Neural cell (in vitro differentiated cells): Measurements from ENCODE around the gene PLK3.

ENCODE experiments used
- EZH2 ChIP-seq: fragments of 200-600, 300-800 bp; shearing (Covaris generic), sonication (generic); IDR thresholded peaks from 2 replicates; pipeline ENCODE4 v1.6.1; 2014; ENCODE audit warnings: antibody characterized with exemption, low read length, borderline replicate concordance, mild to moderate bottlenecking; ENCODE audit not compliant: insufficient read depth, poor library complexity, severe bottlenecking
- RAD21 ChIP-seq: fragments of 450-650 bp; conservative IDR thresholded peaks from 2 replicates; pipeline ENCODE4 v1.6.1; 2014; ENCODE audit warnings: antibody characterized with exemption, mild to moderate bottlenecking, moderate library complexity

DNA sequence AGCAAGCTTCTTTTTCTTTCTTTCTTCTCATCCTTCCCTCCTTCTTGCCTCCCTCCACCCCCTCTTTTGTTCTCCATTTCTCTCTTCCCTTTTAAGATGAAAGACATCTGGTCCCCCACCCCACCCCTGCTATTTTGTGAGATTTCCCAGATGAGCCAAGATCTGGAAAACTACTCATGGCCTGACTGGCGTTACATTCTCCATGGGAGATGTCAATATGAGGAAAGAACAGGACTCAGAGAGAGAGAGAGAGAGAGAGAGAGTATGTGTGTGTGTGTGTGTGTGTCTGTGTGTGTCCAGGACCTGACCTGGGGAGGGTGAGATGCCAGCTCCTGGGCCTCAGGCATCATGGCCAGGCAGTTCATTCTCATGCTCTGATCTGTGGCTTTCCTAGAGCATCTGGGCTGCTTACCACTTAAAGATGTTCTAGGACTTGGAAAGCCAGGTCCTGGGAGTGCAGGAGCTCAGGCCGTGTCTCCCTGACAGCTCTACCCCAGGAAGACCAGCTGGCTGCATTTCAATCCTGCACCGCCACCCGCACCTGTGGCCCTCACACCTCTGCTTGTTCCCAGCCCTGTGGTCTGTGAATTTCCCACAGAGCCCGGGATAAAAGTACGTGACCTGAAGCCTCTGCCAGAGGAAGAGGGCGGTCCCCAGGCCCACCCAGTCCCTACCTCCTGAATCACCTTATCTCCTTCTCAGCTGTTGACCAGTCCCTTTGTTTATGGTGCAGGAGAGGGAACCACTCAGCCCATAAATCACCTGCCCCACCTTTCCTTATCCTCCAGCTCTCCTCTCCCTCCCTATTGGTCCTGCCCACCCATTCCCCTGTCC, 9.0 kb upstream of the PLK3 start:
- no peak for TF ChIP-seq EZH2
- TF ChIP-seq RAD21, result no peak
